HG03432 (cell line): ENCODE results near the gene FAM120A.

Experiments used
- ATAC-seq: cut with Tn5 transposase; IDR thresholded peaks from one replicate; pipeline ENCODE4 v1.9.1; 2021; ENCODE audit warnings: mild to moderate bottlenecking, moderate library complexity; ENCODE audit not compliant: unreplicated experiment

The FAM120A gene

GRCh38 chr9:93592643-93593021 is 141.1 kb downstream of the FAM120A start:
- no peak for ATAC-seq

GRCh38 chr9:93593144-93593658 is 141.7 kb downstream of the FAM120A start:
- ATAC-seq = no peak

GRCh38 chr9:93594041-93594756 is 142.7 kb downstream of the FAM120A start:
- ATAC-seq = no peak

GRCh38 chr9:93595461-93595860 is 144.0 kb downstream of the FAM120A start:
- no peak for ATAC-seq

- ATAC-seq = no peak
Measured at GRCh38 chr9:93595861-93596365, 144.4 kb downstream of the FAM120A start.

- ATAC-seq = no peak
Measured at GRCh38 chr9:93596399-93596798, 144.9 kb downstream of the FAM120A start.

GRCh38 chr9:93597142-93597706 is 145.7 kb downstream of the FAM120A start:
- no peak for ATAC-seq

- ATAC-seq = no peak
Measured at GRCh38 chr9:93597871-93598646, 146.6 kb downstream of the FAM120A start.

GRCh38 chr9:93598647-93599241 is 147.3 kb downstream of the FAM120A start:
- no peak for ATAC-seq

GRCh38 chr9:93599571-93600403 is 148.3 kb downstream of the FAM120A start:
- ATAC-seq = no peak

- no peak for ATAC-seq
Measured at GRCh38 chr9:93600504-93600903, 149.0 kb downstream of the FAM120A start.

- ATAC-seq = no peak
Measured at GRCh38 chr9:93601063-93601462, 149.6 kb downstream of the FAM120A start.

GRCh38 chr9:93601666-93602065 is 150.2 kb downstream of the FAM120A start:
- no peak for ATAC-seq

GRCh38 chr9:93603011-93603410 is 151.5 kb downstream of the FAM120A start:
- no peak for ATAC-seq

GRCh38 chr9:93603906-93604326 is 152.4 kb downstream of the FAM120A start:
- no peak for ATAC-seq

GRCh38 chr9:93606187-93606586 is 154.7 kb downstream of the FAM120A start:
- ATAC-seq = no peak

- no peak for ATAC-seq
Measured at GRCh38 chr9:93610206-93610605, 158.7 kb downstream of the FAM120A start.

GRCh38 chr9:93612052-93612795 is 160.7 kb downstream of the FAM120A start:
- ATAC-seq = no peak

GRCh38 chr9:93612796-93613154 is 161.3 kb downstream of the FAM120A start:
- ATAC-seq = peak; percentile 81

- ATAC-seq = no peak
Measured at GRCh38 chr9:93613174-93613573, 161.7 kb downstream of the FAM120A start.
